Measurements from ENCODE around the gene ZFYVE9. TPM values are rescaled to one million over a fixed set of nuclear protein-coding genes. Genes with fewer than 3 reads are reported as not detected.
A peak's percentile ranks its signal among the peaks of the same experiment; 100 is the strongest.

Gene ZFYVE9
- total and polyA plus RNA-seq, 9 of the 15 experiments (the other 6 are each of a cell fraction or from before 2014, with no cell fraction given), result 0.52 to 14.4 (median 8.9) TPM

- TF ChIP-seq ARID4B (CRISPR knock-in tag; IDR thresholded peaks at IDR 0.05) (peak; percentile 79), PTTG1 (tag; IDR thresholded peaks at IDR 0.05; ENCODE audit: low read depth) (no peak), VEZF1 (CRISPR knock-in tag; IDR thresholded peaks at IDR 0.05) (peak; percentile 9; the same call in 1 of the 2 replicates), NFE2 (IDR thresholded peaks at IDR 0.05; ENCODE audit: low read depth) (no peak), SPI1 (IDR thresholded peaks at IDR 0.05; ENCODE audit: borderline replicate concordance, low read depth, low read length) (no peak), CHD2 (IDR thresholded peaks at IDR 0.05; ENCODE audit: low read depth, low read length) (no peak), E4F1 (CRISPR knock-in tag; IDR thresholded peaks at IDR 0.05; ENCODE audit: borderline replicate concordance) (no peak), ZBTB40 (IDR thresholded peaks at IDR 0.05) (peak; percentile 64), ZBTB40 (CRISPR knock-in tag; IDR thresholded peaks at IDR 0.05) (no peak)
Measured at GRCh38 chr1:52141513-52142219, at the start of gene ZFYVE9 (continued).

All from K562 (cell line).